Frontal cortex (tissue), 4 donors: ENCODE results near the gene SETD3. TPM values are rescaled to one million over a fixed set of nuclear protein-coding genes. Genes with fewer than 3 reads are reported as not detected.
"Not testable (repeated sequence)": the region's sequence is repeated elsewhere in the genome, so short reads cannot be mapped to it uniquely, and the experiment has no call there.

Experiments used
- DNase-seq, 2 donors: peaks; one replicate each; pipeline ENCODE4 v3.0.0; 2012; ENCODE audit warnings: low spot score in 2 of 2
- FAIRE-seq: peaks from 2 replicates; lab custom pipeline; 2012; peaks lifted over from hg19 to GRCh38; lab: Jason Lieb, UNC
- small RNA-seq: library from RNA; depleted of rRNA; stranded (forward); fragments of <200 nt; gene quantifications from one replicate; pipeline ENCODE3, GENCODE V24; 2014
- total RNA-seq: library from RNA; depleted of rRNA; stranded (reverse); fragments of >200 nt; gene quantifications from one replicate; pipeline ENCODE4 v1.2.3, GENCODE V29; 2014
- donor health status: control.
- donor health status: control.
- donor health status: control.

SETD3 gene
- total RNA-seq, 1 donor from 2014 or later, result 119 TPM

DNA sequence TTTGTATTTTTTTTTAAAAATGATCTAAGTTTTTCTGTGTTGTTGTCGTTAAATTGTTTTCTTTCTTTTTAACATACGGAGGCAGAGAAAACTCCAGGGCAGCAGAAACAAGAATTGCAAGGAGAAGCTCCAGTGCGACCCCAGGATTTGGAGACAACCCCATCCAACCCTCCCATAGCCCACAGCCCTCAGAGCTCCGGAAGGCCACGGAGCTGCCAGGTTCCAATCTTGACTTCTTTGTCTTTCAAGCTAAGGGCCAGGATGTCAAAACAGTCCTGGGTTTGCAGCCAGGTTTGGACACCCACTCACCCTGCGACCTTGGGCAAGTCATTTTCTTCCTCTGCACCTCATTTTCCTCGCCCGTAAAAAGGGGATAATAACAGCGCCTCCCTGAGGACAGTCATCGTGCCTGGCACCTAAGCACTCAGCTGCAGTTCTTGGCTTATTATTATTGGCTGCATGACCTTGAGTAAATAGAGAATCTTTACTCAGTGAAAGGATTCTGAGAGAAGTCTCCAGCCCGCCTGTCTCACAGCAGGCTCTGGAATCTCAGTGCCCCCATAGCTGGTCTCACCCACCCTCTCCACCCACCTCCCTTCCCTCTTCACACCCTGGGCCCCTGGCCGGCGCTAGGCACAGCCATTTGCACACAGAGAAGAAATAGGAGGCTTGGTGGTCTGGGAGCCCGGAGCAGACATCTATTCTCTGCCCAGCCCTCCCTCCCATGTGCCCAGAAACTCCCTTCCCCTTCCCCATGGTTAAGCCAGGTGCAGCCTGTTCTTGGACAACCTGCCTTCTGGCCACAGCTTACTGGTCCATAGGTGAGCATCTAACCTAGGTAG, 129.3 kb downstream of the SETD3 start:
- DNase-seq (no peak), FAIRE-seq (no peak)

DNA sequence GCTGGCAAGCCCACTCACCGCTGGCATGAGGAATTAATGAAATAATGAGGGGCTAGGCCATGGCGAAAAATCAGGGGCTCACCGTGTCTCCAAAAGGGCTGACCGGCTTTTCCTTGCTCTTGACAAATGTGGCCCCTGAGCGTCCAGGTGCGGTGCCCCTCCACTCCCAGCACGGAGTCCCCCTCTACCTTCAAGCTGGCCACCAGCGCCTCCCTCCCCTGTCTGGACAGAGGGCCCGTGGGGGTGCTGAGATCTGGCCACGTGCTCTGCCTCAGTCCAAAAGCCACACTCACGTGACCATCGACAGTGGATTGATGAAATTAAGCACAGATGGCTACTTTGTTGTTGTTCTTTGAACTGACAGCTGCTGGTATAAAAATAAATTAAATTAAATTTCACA, 129.9 kb downstream of the SETD3 start:
- FAIRE-seq, result no peak
- DNase-seq, result no peak

DNA sequence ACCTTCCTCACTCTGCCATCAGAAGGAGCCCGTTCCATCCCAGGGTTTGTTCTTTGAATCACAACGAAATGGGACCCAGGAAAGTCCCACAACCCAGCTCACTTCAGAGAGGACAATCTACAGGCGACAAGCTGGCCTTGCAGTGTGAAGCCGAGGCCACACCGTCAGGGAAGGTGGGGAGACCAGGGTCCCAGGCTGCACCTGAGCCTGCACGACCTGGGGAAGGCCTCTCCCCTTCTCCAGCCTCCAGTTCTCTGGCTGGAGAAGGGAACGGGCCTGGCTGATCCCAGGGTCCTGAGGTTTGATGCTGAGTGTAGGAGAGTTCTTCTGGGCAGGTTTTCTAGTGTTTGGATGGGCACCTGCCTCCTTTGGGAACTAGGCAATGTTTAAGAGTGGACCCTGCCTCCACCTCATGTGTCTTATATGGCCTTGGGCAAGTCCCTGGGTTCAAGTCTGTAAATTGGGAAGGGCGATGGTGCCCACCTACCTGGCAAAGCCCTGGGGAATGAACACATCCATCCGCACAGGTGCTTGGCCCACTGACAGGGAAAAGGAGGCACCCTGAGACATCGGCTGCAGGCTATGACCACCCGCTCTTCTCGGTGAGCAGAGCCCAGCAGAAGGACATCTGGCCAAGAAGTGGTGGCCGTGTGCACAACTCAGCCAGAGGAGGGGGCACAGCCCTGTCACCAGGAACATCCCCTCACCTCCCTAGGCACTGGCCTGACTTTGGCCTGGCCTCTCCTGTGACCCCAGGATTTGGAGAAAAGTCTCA, 130.8 kb downstream of the SETD3 start:
- DNase-seq (no peak), FAIRE-seq (no peak)

DNA sequence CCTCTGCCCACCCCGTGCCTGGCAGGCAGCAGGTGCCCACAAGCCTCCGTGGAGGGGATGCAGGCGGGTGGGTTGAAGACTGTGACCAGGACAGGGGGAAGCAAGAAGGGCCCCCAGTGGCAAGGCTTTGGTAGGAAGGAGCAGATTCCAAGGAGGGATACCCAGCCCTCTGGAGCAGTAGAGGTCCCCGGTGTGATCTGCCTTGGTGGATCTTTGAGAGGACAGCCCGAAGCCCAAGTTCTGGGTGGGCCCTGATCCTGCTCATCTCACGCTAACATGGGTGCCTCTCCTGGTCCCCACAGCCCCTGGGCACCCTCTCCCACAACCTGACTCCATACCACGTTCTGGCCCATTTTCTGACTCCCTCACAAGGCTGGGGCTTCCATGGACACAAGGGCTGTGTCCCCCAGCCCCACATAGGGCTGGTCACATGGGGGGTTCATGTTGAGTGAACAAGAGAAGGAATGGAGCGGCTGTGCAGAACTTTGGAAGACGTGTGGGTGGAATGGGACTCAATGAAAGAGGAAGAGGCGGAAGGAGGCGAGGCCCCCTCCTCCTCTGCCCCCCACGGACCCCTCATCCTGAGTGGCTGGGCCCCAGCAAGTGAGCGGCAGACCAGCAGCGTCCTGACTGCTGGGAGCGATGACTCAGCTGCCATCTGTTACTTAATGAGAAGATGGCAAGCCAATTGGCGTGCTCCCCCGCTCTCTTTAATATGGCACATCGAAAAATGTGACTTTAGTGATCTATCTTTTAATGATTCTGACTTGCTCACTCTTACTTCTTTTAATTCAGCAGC, 131.6 kb downstream of the SETD3 start:
- no peak for FAIRE-seq

DNA sequence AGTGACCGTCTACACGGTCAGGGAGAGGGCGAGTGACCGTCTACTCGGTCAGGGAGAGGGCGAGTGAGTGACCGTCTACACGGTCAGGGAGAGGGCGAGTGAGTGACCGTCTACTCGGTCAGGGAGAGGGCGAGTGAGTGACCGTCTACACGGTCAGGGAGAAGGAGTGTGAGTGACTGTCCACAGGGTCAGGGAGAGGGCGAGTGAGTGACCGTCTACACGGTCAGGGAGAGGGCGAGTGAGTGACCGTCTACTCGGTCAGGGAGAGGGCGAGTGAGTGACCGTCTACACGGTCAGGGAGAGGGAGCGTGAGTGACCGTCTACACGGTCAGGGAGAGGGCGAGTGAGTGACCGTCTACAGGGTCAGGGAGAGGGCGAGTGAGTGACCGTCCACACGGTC, 132.4 kb downstream of the SETD3 start:
- not testable (repeated sequence) for FAIRE-seq, DNase-seq

More for the DNA sequence above, 131.6 kb downstream of the SETD3 start:
- DNase-seq, result no peak

Small RNA genes within 50 kb of the gene (small RNA-seq; reads per million reads assigned to genes)
- not detected for gene RNU6-91P

Other genes starting within 250 kb of the SETD3 start
- gene BCL11B, start 208.7 kb downstream of the SETD3 start, total RNA-seq, result 58.3 TPM
- 19.2 TPM for gene CCNK, start 550 bp upstream of the SETD3 start, total RNA-seq
- 9.8 TPM for gene CCDC85C, start 123.3 kb upstream of the SETD3 start, total RNA-seq
- gene HHIPL1, start 164.3 kb upstream of the SETD3 start, total RNA-seq, result 5.3 TPM
- gene CYP46A1, start 203.4 kb upstream of the SETD3 start, total RNA-seq, result 4.5 TPM